GM12891 (cell line): ENCODE data around the gene VAMP8.

Source experiments
- POLR2A ChIP-seq: IDR thresholded peaks from 2 replicates; pipeline ENCODE4 v1.6.1; 2011; ENCODE audit warnings: low read depth, low read length, control low read depth
- POU2F2 ChIP-seq: IDR thresholded peaks from 2 replicates; pipeline ENCODE4 v1.6.1; 2011; ENCODE audit warnings: low read depth, mild to moderate bottlenecking, control low read depth, low read length, moderate library complexity

DNA sequence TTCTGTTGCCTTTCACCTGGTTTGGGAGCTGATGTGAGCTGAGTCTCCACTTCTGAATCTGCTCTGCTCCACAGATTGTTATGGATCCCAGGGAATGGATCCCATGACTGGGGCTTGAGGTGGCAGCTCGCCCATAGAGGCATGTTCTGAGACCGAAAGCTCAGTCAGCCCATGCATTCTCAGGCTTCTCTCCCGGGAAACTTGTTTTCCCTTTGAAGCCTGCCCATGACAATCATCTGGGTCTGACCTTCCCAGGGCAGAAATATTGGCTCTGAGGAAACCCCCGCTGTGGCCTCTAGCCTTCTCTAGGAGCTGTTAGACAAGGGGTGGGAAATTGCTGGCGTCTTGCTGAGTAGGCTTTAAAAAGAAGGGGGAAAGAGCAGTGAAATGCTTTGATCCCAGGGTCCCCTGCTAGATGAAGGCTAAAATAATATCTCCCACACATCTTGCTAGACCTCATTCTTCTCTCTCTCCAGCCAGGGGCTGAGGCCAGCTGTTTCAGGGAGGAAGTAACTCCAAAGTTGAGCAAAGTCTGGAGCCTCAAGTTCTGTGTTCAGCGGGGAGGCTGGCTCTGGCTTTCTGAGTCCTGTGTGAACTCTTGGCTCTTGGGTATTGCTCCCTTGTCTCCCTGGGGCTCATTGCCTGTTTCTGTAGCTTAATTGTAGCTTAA is 2.0 kb downstream of the VAMP8 start:
- TF ChIP-seq POU2F2 (no peak), POLR2A (no peak)
